HEK293 (cell line): ENCODE results near the gene SLX4.

ENCODE experiments used
- CTCF ChIA-PET: fragments of 350-600 bp; formaldehyde crosslinking; extraction: SDS; loops from one replicate; lab custom pipeline; 2021; ENCODE audit warnings: antibody characterized with exemption; lab: Yijun Ruan, JAX
- POLR2A ChIA-PET: fragments of 300-600 bp; formaldehyde crosslinking; extraction: SDS; loops from one replicate; lab custom pipeline; 2020; ENCODE audit warnings: antibody characterized with exemption, inconsistent platforms; lab: Yijun Ruan, JAX
- H3K27ac ChIP-seq: fragments of 200-500 bp; sonication (Bioruptor generic); 2 replicates; pipeline ENCODE4 v1.5.1; 2014; ENCODE audit warnings: low read depth, low read length, control low read depth, inconsistent platforms; ENCODE audit errors: extremely low read depth
- H3K36me3 ChIP-seq, 2 experiments: fragments of 200-500 bp in 1 of 2; sonication (Bioruptor generic) in 1 of 2; 1 replicate in 1 of 2; 2 replicates in 1 of 2; pipeline ENCODE4 v1.5.1; 2014 to 2017; ENCODE audit warnings: inconsistent platforms in 2 of 2, low read length in 2 of 2; ENCODE audit not compliant: control insufficient read depth in 2 of 2, insufficient read depth in 1 of 2
- H3K4me1 ChIP-seq: fragments of 200-500 bp; sonication (Bioruptor generic); 2 replicates; pipeline ENCODE4 v1.5.1; 2014; ENCODE audit warnings: mild to moderate bottlenecking, low read length, inconsistent platforms; ENCODE audit not compliant: control insufficient read depth, insufficient read depth
- H3K4me3 ChIP-seq: 2 replicates; pipeline ENCODE4 v1.5.1; 2011; ENCODE audit warnings: low read depth, mild to moderate bottlenecking, control low read depth, low read length, moderate library complexity
- H3K9me3 ChIP-seq: fragments of 200-500 bp; sonication (Bioruptor generic); 2 replicates; pipeline ENCODE4 v1.5.1; 2014; ENCODE audit warnings: low read depth, low read length, inconsistent platforms; ENCODE audit not compliant: control insufficient read depth, insufficient read depth
- GLI2 ChIP-seq: fragments of 450-650 bp; formaldehyde crosslinking; IDR thresholded peaks from 2 replicates; pipeline ENCODE4; 2017; ENCODE audit warnings: missing biosample characterization, missing genetic modification characterization, low read depth, borderline replicate concordance
- RBAK ChIP-seq: fragments of 450-650 bp; formaldehyde crosslinking; IDR thresholded peaks from 2 replicates; pipeline ENCODE4 v1.5.1; 2016; ENCODE audit warnings: missing biosample characterization, missing genetic modification characterization
- SP2 ChIP-seq: fragments of 450-650 bp; formaldehyde crosslinking; IDR thresholded peaks from 2 replicates; pipeline ENCODE4 v1.5.1; 2016; ENCODE audit warnings: missing biosample characterization, missing genetic modification characterization
- SP3 ChIP-seq: fragments of 450-650 bp; formaldehyde crosslinking; IDR thresholded peaks from 2 replicates; pipeline ENCODE4 v1.5.1; 2016; ENCODE audit warnings: missing biosample characterization, missing genetic modification characterization
- ZBTB1 ChIP-seq: fragments of 450-650 bp; formaldehyde crosslinking; IDR thresholded peaks from 2 replicates; pipeline ENCODE4 v1.5.1; 2016; ENCODE audit warnings: missing biosample characterization, missing genetic modification characterization
- ZBTB8A ChIP-seq: fragments of 450-650 bp; formaldehyde crosslinking; IDR thresholded peaks from 2 replicates; pipeline ENCODE4 v1.5.1; 2016; ENCODE audit warnings: missing biosample characterization, missing genetic modification characterization
- ZNF292 ChIP-seq: fragments of 450-650 bp; formaldehyde crosslinking; IDR thresholded peaks from 2 replicates; pipeline ENCODE4 v1.5.1; 2016; ENCODE audit warnings: low read depth, missing biosample characterization, missing genetic modification characterization, borderline replicate concordance
- ZNF302 ChIP-seq: fragments of 450-650 bp; formaldehyde crosslinking; IDR thresholded peaks from 2 replicates; pipeline ENCODE4 v1.5.1; 2016; ENCODE audit warnings: missing biosample characterization, missing genetic modification characterization, low read depth
- ZNF423 ChIP-seq: fragments of 450-650 bp; formaldehyde crosslinking; IDR thresholded peaks from 2 replicates; pipeline ENCODE4 v1.5.1; 2016; ENCODE audit warnings: missing biosample characterization, missing genetic modification characterization
- ZNF561 ChIP-seq: fragments of 450-650 bp; IDR thresholded peaks from 2 replicates; pipeline ENCODE4 v1.5.1; 2018; ENCODE audit warnings: missing biosample characterization, missing genetic modification characterization, borderline replicate concordance
- ZNF792 ChIP-seq: fragments of 450-650 bp; formaldehyde crosslinking; IDR thresholded peaks from 2 replicates; pipeline ENCODE4 v1.5.1; 2016; ENCODE audit warnings: missing biosample characterization, missing genetic modification characterization
- ZNF837 ChIP-seq: fragments of 450-650 bp; formaldehyde crosslinking; IDR thresholded peaks from 2 replicates; pipeline ENCODE4 v1.5.1; 2016; ENCODE audit warnings: missing biosample characterization, missing genetic modification characterization
- ZNF843 ChIP-seq: fragments of 450-650 bp; formaldehyde crosslinking; IDR thresholded peaks from 2 replicates; pipeline ENCODE4 v1.5.1; 2016; ENCODE audit warnings: missing biosample characterization, missing genetic modification characterization
- TF ChIP-seq, protein P1 (sequence below): fragments of 450-650 bp; formaldehyde crosslinking; IDR thresholded peaks from 2 replicates; pipeline ENCODE4 v1.5.1; 2017; ENCODE audit warnings: missing biosample characterization, missing genetic modification characterization
- TF ChIP-seq, protein P2 (sequence below): fragments of 450-650 bp; formaldehyde crosslinking; IDR thresholded peaks from 2 replicates; pipeline ENCODE4 v1.5.1; 2017; ENCODE audit warnings: missing biosample characterization, missing genetic modification characterization
- TF ChIP-seq, protein P3 (sequence below): fragments of 450-650 bp; formaldehyde crosslinking; IDR thresholded peaks from 2 replicates; pipeline ENCODE4; 2016; ENCODE audit warnings: missing biosample characterization, missing genetic modification characterization
- TF ChIP-seq, protein P4 (sequence below): fragments of 450-650 bp; formaldehyde crosslinking; IDR thresholded peaks from 2 replicates; pipeline ENCODE4 v1.5.1; 2016; ENCODE audit warnings: missing biosample characterization, missing genetic modification characterization
- TF ChIP-seq, protein P5 (sequence below): fragments of 450-650 bp; formaldehyde crosslinking; IDR thresholded peaks from 2 replicates; pipeline ENCODE4 v1.5.1; 2016; ENCODE audit warnings: missing biosample characterization, missing genetic modification characterization

SLX4 gene

DNA sequence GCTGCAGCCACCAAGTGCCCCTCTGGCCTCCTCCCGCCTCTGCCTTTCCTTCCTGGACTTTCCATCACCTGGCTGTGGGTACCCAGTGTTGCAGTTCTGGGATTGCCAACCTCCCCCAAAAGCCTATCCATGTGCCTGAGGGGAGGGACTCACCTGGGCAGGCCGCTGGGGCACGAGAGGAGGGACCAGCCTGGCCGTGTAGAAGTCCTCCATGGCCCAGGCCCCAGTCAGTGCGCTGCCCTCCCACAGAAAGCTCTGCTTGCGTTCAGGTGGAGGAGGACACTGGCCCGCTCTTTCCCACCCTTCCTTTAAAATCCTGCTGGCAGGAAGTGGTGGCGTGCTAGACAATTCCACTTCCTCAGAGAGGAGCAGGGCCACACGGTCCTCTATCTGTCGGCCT lies 14.2 kb downstream of the SLX4 start (continued):
- TF ChIP-seq, protein P1, sequence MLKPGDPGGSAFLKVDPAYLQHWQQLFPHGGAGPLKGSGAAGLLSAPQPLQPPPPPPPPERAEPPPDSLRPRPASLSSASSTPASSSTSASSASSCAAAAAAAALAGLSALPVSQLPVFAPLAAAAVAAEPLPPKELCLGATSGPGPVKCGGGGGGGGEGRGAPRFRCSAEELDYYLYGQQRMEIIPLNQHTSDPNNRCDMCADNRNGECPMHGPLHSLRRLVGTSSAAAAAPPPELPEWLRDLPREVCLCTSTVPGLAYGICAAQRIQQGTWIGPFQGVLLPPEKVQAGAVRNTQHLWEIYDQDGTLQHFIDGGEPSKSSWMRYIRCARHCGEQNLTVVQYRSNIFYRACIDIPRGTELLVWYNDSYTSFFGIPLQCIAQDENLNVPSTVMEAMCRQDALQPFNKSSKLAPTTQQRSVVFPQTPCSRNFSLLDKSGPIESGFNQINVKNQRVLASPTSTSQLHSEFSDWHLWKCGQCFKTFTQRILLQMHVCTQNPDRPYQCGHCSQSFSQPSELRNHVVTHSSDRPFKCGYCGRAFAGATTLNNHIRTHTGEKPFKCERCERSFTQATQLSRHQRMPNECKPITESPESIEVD (tag by site-specific recombination): no peak
- TF ChIP-seq, protein P2, sequence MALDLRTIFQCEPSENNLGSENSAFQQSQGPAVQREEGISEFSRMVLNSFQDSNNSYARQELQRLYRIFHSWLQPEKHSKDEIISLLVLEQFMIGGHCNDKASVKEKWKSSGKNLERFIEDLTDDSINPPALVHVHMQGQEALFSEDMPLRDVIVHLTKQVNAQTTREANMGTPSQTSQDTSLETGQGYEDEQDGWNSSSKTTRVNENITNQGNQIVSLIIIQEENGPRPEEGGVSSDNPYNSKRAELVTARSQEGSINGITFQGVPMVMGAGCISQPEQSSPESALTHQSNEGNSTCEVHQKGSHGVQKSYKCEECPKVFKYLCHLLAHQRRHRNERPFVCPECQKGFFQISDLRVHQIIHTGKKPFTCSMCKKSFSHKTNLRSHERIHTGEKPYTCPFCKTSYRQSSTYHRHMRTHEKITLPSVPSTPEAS: no peak
- no peak for TF ChIP-seq ZBTB1 (tag by site-specific recombination)
- no peak for TF ChIP-seq ZNF302 (tag by site-specific recombination)
- TF ChIP-seq, all 188 proteins: peak for 0

DNA sequence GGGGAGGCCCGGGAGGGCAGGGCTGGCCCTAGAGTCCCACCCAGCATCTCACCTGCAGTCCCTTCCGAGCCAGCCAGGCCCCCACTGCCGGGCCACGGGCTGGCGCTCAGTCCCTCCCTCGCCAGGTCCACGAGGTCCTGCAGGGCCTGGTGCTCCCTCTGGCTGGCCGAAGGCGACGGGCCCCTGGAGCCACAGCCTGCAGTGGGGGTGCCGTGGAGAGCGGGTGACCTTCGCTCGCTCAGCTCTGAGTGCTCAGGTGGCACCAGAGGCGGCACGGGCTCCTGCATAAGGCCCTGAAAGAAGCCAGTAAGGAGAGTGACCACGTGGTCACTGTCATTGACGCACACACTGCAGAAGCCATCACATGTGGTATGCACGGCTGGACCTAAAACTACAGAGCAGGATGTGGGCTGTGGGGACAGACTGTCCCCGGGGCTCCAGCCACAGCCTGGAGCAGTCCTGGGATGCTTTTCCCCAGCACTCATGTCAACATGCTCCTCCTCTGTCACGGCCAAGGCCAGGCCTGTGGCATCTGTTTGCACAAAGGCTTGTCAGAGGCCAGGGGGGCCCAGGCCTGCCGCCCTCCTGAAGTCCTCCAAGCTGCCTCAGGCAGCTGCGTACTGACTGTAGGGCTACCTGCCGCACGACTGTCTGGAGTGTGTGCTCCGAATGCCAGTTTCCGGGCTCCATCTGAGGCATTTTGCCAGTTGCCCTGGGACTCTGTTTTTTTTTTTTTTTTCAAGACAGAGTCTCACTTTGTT lies 15.1 kb downstream of the SLX4 start:
- CTCF ChIA-PET: no interaction called here
- no peak overlapping the region for H3K4me3 ChIP-seq

DNA sequence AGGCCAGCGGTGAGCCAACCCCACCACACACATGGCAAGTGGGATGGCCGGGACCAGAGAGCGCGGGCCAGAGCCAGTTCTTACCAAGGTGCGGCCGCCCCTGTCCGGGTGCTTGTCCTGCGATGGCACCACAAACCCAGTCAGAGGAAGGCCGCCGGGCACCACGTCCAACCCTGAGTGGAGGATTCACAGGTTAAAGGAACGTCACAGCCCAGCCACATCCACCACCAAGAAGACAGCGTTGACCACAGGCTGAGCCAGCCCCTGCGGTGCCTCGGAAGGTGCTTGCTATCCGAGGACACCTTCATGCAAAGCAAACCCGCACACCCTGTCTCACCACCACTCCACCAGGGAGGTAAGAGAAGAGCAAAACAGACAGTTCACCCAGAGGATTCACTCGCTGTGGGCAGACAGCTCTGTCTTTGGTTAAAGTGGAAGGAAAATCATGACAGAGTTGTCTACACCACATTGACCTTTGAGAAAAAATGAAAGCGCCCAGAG lies 15.8 kb downstream of the SLX4 start:
- no peak overlapping the region for H3K27ac ChIP-seq
- H3K4me1 ChIP-seq: no peaks in the 10 kb centered on the region
- H3K4me3 ChIP-seq: no peak overlapping the region
- no peaks in the 10 kb centered on the region for H3K9me3 ChIP-seq
- CTCF ChIA-PET: no interaction called here
- TF ChIP-seq ZNF837 (tag by site-specific recombination): no peak
- no peak for TF ChIP-seq SP3 (tag by site-specific recombination)
- no peak for TF ChIP-seq SP2 (tag by site-specific recombination)
- TF ChIP-seq ZNF843 (tag by site-specific recombination): no peak
- TF ChIP-seq, protein P3, sequence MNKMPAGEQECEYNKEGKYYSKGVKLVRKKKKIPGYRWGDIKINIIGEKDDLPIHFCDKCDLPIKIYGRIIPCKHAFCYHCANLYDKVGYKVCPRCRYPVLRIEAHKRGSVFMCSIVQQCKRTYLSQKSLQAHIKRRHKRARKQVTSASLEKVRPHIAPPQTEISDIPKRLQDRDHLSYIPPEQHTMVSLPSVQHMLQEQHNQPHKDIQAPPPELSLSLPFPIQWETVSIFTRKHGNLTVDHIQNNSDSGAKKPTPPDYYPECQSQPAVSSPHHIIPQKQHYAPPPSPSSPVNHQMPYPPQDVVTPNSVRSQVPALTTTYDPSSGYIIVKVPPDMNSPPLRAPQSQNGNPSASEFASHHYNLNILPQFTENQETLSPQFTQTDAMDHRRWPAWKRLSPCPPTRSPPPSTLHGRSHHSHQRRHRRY: no peak
- TF ChIP-seq, all 188 proteins: peak for 0
- POLR2A ChIA-PET: no interaction called here
- peaks cover 3 to 77% of the 10 kb centered on the region in 2 experiments; a peak in 2 of 3 replicates for H3K36me3 ChIP-seq

More for the DNA sequence above, 15.1 kb downstream of the SLX4 start:
- POLR2A ChIA-PET: no interaction called here
- TF ChIP-seq, protein P4, sequence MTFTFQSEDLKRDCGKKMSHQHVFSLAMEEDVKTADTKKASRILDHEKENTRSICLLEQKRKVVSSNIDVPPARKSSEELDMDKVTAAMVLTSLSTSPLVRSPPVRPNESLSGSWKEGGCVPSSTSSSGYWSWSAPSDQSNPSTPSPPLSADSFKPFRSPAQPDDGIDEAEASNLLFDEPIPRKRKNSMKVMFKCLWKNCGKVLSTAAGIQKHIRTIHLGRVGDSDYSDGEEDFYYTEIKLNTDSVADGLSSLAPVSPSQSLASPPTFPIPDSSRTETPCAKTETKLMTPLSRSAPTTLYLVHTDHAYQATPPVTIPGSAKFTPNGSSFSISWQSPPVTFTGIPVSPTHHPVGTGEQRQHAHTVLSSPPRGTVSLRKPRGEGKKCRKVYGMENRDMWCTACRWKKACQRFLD (tag by site-specific recombination): no peak
- TF ChIP-seq, all 188 proteins: peak for 0
- Histone ChIP-seq H3K36me3 (peaks cover 3 to 77% of the 10 kb centered on the region in 2 experiments; a peak in 2 of 3 replicates), H3K9me3 (no peaks in the 10 kb centered on the region), H3K4me1 (no peaks in the 10 kb centered on the region), H3K27ac (no peak overlapping the region)

DNA sequence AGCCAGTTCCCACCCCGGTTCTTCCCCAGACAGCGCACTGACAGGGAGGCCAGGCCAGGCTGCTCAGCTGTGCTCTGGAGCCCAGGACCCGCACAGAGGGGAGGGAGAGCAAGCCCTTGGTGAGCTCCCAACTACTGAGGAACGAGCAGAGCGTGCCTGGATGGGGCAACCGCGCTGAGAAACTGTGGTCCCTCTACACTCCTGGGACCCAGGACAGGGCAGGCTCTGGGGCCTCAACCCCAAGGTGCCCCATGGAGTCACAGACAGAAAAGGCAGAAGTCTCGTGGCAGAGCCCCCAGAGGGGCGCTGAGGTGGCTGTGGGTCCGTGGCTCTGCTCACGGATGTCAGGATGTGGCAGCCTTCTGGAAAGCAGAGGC lies 16.3 kb downstream of the SLX4 start:
- ChIA-PET POLR2A (no interaction called here), CTCF (no interaction called here)
- Histone ChIP-seq H3K4me3 (no peak overlapping the region), H3K36me3 (peaks cover 3 to 77% of the 10 kb centered on the region in 2 experiments; a peak in 2 of 3 replicates), H3K9me3 (no peaks in the 10 kb centered on the region), H3K4me1 (no peaks in the 10 kb centered on the region), H3K27ac (no peak overlapping the region)
- TF ChIP-seq ZNF292 (tag by site-specific recombination) (no peak), SP3 (tag by site-specific recombination) (no peak), ZNF423 (tag by site-specific recombination) (no peak), ZBTB8A (tag by site-specific recombination) (no peak), GLI2 (tag by site-specific recombination) (no peak), ZNF792 (tag by site-specific recombination) (no peak), ZNF561 (tag by site-specific recombination) (no peak), RBAK (tag by site-specific recombination) (no peak)
- TF ChIP-seq, protein P5, sequence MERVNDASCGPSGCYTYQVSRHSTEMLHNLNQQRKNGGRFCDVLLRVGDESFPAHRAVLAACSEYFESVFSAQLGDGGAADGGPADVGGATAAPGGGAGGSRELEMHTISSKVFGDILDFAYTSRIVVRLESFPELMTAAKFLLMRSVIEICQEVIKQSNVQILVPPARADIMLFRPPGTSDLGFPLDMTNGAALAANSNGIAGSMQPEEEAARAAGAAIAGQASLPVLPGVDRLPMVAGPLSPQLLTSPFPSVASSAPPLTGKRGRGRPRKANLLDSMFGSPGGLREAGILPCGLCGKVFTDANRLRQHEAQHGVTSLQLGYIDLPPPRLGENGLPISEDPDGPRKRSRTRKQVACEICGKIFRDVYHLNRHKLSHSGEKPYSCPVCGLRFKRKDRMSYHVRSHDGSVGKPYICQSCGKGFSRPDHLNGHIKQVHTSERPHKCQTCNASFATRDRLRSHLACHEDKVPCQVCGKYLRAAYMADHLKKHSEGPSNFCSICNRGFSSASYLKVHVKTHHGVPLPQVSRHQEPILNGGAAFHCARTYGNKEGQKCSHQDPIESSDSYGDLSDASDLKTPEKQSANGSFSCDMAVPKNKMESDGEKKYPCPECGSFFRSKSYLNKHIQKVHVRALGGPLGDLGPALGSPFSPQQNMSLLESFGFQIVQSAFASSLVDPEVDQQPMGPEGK (tag by site-specific recombination): no peak
